OCI-LY1 (cell line): Measurements from ENCODE around the gene HCRTR2.

Experiments used
- H2AFZ ChIP-seq: fragments of 200-600 bp; sonication (generic), shearing (Covaris generic); 2 replicates; pipeline ENCODE4 v1.6.0; 2014; ENCODE audit warnings: antibody characterized with exemption, mild to moderate bottlenecking, low read length
- H3F3A ChIP-seq: fragments of 200-600 bp; sonication (generic), shearing (Covaris generic); 2 replicates; pipeline ENCODE4 v1.6.0; 2014; ENCODE audit warnings: mild to moderate bottlenecking, antibody characterized with exemption, low read length, moderate library complexity; ENCODE audit not compliant: insufficient read depth
- H3K27ac ChIP-seq: fragments of 200-600 bp; sonication (generic); 2 replicates; pipeline ENCODE4 v1.5.1; 2014; ENCODE audit warnings: low read length, mixed run types, mild to moderate bottlenecking, low read depth; ENCODE audit not compliant: poor library complexity, severe bottlenecking
- H3K27me3 ChIP-seq: fragments of 200-600 bp; sonication (generic); 2 replicates; pipeline ENCODE4 v1.6.0; 2014; ENCODE audit warnings: antibody characterized with exemption, mild to moderate bottlenecking, low read length, moderate library complexity; ENCODE audit not compliant: insufficient read depth
- H3K36me3 ChIP-seq: fragments of 200-600 bp; sonication (generic); 2 replicates; pipeline ENCODE4 v1.6.1; 2014; ENCODE audit warnings: mild to moderate bottlenecking, antibody characterized with exemption, low read length, moderate library complexity, mixed read lengths; ENCODE audit not compliant: insufficient read depth
- H3K4me1 ChIP-seq: fragments of 200-600 bp; sonication (generic); 2 replicates; pipeline ENCODE4 v1.5.1; 2014; ENCODE audit warnings: mild to moderate bottlenecking, low read length, moderate library complexity; ENCODE audit not compliant: insufficient read depth, severe bottlenecking
- H3K4me2 ChIP-seq: fragments of 200-600 bp; sonication (generic), shearing (Covaris generic); 2 replicates; pipeline ENCODE4 v1.6.1; 2014; ENCODE audit warnings: low read length
- H3K4me3 ChIP-seq: fragments of 200-600 bp; sonication (generic); 2 replicates; pipeline ENCODE4 v1.5.1; 2014; ENCODE audit warnings: low read length, low read depth, mild to moderate bottlenecking, mixed read lengths; ENCODE audit not compliant: poor library complexity, severe bottlenecking
- H3K79me2 ChIP-seq: fragments of 200-600 bp; shearing (Covaris generic); 2 replicates; pipeline ENCODE4 v1.6.1; 2016; ENCODE audit warnings: mixed run types, low read length, mixed read lengths; ENCODE audit not compliant: insufficient read depth
- H3K9ac ChIP-seq: fragments of 200-600 bp; sonication (generic), shearing (Covaris generic); 2 replicates; pipeline ENCODE4 v1.6.1; 2014; ENCODE audit warnings: mild to moderate bottlenecking, low read length, mixed read lengths
- H3K9me2 ChIP-seq: fragments of 200-600 bp; sonication (generic), shearing (Covaris generic); 2 replicates; pipeline ENCODE4 v1.6.1; 2014; ENCODE audit warnings: low read depth, mild to moderate bottlenecking, low read length, mixed read lengths
- H3K9me3 ChIP-seq: fragments of 200-600 bp; shearing (Covaris generic); 2 replicates; pipeline ENCODE4 v1.6.1; 2014; ENCODE audit warnings: low read length, mixed read lengths
- H4K20me1 ChIP-seq: fragments of 200-600 bp; sonication (generic), shearing (Covaris generic); 2 replicates; pipeline ENCODE4 v1.6.0; 2016; ENCODE audit warnings: mild to moderate bottlenecking, low read length; ENCODE audit not compliant: insufficient read depth
- EZH2 ChIP-seq: fragments of 200-600 bp; sonication (generic), shearing (Covaris generic); IDR thresholded peaks from 2 replicates; pipeline ENCODE4 v1.8.0; 2017; ENCODE audit warnings: borderline replicate concordance, mixed run types, mild to moderate bottlenecking, antibody characterized with exemption, low read length, moderate library complexity, mixed read lengths
- TF ChIP-seq, protein P1 (sequence below): fragments of 200-600 bp; sonication (generic), shearing (Covaris generic); IDR thresholded peaks from 2 replicates; pipeline ENCODE4 v1.5.1; 2017; ENCODE audit warnings: mild to moderate bottlenecking, antibody characterized with exemption, low read length, moderate library complexity, mixed read lengths

HCRTR2 gene

DNA sequence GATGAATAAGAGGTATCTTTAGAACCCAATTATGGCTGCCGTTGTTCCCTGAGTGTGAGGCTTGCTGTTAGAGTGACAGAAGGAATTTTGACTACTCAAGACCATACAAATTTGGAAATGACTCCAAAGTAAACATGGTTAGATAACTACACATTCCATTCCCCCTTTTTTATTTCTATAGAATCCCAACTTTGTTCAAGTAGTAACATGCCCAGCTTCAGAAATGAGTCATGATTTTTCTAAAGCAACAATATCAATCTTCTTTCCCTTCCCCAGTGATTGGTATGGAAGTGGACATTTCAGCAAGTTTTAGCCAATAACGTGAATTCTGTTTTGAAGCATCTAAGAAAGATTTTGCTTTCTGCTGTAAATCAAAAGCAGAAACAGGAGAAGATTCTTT lies 37.8 kb downstream of the HCRTR2 start:
- H3K36me3 ChIP-seq, result no peaks in the 10 kb centered on the region
- no peaks in the 10 kb centered on the region for H3F3A ChIP-seq
- no peaks in the 10 kb centered on the region for H3K9me3 ChIP-seq
- no peak overlapping the region for H2AFZ ChIP-seq
- H3K4me3 ChIP-seq, result no peak overlapping the region
- no peak for TF ChIP-seq EZH2
- TF ChIP-seq, protein P1, sequence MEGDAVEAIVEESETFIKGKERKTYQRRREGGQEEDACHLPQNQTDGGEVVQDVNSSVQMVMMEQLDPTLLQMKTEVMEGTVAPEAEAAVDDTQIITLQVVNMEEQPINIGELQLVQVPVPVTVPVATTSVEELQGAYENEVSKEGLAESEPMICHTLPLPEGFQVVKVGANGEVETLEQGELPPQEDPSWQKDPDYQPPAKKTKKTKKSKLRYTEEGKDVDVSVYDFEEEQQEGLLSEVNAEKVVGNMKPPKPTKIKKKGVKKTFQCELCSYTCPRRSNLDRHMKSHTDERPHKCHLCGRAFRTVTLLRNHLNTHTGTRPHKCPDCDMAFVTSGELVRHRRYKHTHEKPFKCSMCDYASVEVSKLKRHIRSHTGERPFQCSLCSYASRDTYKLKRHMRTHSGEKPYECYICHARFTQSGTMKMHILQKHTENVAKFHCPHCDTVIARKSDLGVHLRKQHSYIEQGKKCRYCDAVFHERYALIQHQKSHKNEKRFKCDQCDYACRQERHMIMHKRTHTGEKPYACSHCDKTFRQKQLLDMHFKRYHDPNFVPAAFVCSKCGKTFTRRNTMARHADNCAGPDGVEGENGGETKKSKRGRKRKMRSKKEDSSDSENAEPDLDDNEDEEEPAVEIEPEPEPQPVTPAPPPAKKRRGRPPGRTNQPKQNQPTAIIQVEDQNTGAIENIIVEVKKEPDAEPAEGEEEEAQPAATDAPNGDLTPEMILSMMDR, result no peak
- H3K4me1 ChIP-seq, result no peaks in the 10 kb centered on the region
- H3K79me2 ChIP-seq, result no peaks in the 10 kb centered on the region
- H3K27ac ChIP-seq, result no peak overlapping the region
- H3K9me2 ChIP-seq, result no peaks in the 10 kb centered on the region
- no peak overlapping the region for H3K4me2 ChIP-seq
- no peaks in the 10 kb centered on the region for H4K20me1 ChIP-seq
- H3K9ac ChIP-seq, result no peak overlapping the region
- H3K27me3 ChIP-seq, result no peaks in the 10 kb centered on the region

- no peak for TF ChIP-seq EZH2
- TF ChIP-seq, protein P1, result no peak
- H3K4me3 ChIP-seq, result no peak overlapping the region
- H3K9me2 ChIP-seq, result no peaks in the 10 kb centered on the region
- no peak overlapping the region for H3K4me2 ChIP-seq
- no peaks in the 10 kb centered on the region for H3F3A ChIP-seq
- no peak overlapping the region for H3K27ac ChIP-seq
- no peak overlapping the region for H2AFZ ChIP-seq
- no peaks in the 10 kb centered on the region for H3K4me1 ChIP-seq
- H3K27me3 ChIP-seq, result no peaks in the 10 kb centered on the region
- H3K9ac ChIP-seq, result no peak overlapping the region
- H3K9me3 ChIP-seq, result no peaks in the 10 kb centered on the region
- H4K20me1 ChIP-seq, result no peaks in the 10 kb centered on the region
- H3K36me3 ChIP-seq, result no peaks in the 10 kb centered on the region
- no peaks in the 10 kb centered on the region for H3K79me2 ChIP-seq
Observed at GRCh38 chr6:55220961-55221360, 46.6 kb downstream of the HCRTR2 start.

DNA sequence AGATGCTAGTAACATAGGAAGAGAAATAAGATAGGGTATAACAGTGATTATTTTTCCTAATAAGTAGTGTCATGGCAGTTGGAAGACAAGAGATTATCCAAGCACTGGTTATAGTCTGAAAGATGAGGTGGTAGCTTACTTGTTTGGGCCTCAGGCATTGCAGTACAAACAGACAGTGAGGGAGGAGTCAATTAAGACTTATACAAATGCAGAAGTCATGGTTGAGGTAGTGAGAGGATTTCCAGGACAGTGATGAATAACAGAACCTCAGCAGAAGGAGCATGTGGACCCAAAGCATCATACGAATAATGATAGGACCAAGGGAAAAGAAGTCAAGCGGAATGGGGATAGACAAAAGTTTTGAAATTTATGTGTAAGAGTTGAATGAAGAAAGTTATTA lies 53.5 kb downstream of the HCRTR2 start:
- Histone ChIP-seq H3K27me3 (no peaks in the 10 kb centered on the region), H3K36me3 (no peaks in the 10 kb centered on the region), H3K9ac (no peak overlapping the region), H3K4me3 (no peak overlapping the region), H3K9me3 (no peaks in the 10 kb centered on the region), H3K9me2 (no peaks in the 10 kb centered on the region), H3K4me2 (no peak overlapping the region), H4K20me1 (no peaks in the 10 kb centered on the region), H3K79me2 (no peaks in the 10 kb centered on the region), H3K27ac (no peak overlapping the region), H3K4me1 (no peaks in the 10 kb centered on the region), H2AFZ (no peak overlapping the region), H3F3A (no peaks in the 10 kb centered on the region)
- TF ChIP-seq EZH2, result no peak
- TF ChIP-seq, protein P1, result no peak
